Gastrocnemius medialis (tissue), 4 donors: ENCODE results near the gene MNDA.

Experiments
- POLR2A ChIP-seq, 2 donors: fragments of 450-650 bp; IDR thresholded peaks; one replicate each; pipeline ENCODE4 v1.6.1; 2017; ENCODE audit warnings: antibody characterized with exemption in 2 of 2, mild to moderate bottlenecking in 2 of 2, moderate library complexity in 2 of 2
- TF ChIP-seq, protein P1 (sequence below), 5 experiments: fragments of 450-650 bp in 3 of 5; fragments of 200-600 bp in 2 of 5; sonication (generic) in 2 of 5; IDR thresholded peaks in 4 of 5; conservative IDR thresholded peaks in 1 of 5; 1 replicate in 4 of 5; 2 replicates in 1 of 5; pipeline ENCODE4 v1.5.1; 2016 to 2019; ENCODE audit warnings: antibody characterized with exemption in 5 of 5, mild to moderate bottlenecking in 3 of 5, moderate library complexity in 3 of 5

DNA sequence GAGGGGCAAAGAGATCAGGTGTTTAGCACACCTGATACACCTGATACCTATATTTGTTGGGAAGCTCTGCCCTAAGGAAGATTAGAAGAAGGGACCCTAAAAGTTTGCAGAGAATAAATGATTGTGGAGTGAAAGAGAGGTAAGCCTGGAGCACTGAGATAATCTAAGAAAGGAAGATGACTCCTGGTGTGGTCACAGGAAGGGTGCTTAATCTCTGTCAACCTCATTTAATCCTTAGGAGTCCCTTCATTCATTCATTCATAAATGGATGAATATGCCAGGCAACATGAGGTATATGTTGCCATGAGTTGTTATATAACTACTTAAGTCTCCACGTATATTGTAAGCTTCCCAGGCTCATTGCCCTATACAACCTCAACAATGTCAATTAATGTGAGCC, 16.2 kb upstream of the MNDA start:
- TF ChIP-seq, protein P1, sequence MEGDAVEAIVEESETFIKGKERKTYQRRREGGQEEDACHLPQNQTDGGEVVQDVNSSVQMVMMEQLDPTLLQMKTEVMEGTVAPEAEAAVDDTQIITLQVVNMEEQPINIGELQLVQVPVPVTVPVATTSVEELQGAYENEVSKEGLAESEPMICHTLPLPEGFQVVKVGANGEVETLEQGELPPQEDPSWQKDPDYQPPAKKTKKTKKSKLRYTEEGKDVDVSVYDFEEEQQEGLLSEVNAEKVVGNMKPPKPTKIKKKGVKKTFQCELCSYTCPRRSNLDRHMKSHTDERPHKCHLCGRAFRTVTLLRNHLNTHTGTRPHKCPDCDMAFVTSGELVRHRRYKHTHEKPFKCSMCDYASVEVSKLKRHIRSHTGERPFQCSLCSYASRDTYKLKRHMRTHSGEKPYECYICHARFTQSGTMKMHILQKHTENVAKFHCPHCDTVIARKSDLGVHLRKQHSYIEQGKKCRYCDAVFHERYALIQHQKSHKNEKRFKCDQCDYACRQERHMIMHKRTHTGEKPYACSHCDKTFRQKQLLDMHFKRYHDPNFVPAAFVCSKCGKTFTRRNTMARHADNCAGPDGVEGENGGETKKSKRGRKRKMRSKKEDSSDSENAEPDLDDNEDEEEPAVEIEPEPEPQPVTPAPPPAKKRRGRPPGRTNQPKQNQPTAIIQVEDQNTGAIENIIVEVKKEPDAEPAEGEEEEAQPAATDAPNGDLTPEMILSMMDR (IDR thresholded peaks at IDR 0.05 in 4 of 5, conservative IDR thresholded peaks at IDR 0.05 in 1 of 5) = no peak
- no peak for TF ChIP-seq POLR2A (IDR thresholded peaks at IDR 0.05)
